ENCODE data around the gene ADNP2.

The ADNP2 gene

GRCh38 chr18:80187956-80188642 lies 79.0 kb downstream of the ADNP2 start:
- FAIRE-seq, result no peak
- no peak for TF ChIP-seq POLR2AphosphoS5 (IDR thresholded peaks at IDR 0.05; ENCODE audit: low read depth, low read length)
- TF ChIP-seq POLR2A (IDR thresholded peaks at IDR 0.05; ENCODE audit: low read depth, low read length), result no peak
- no peak for TF ChIP-seq TAF1 (IDR thresholded peaks at IDR 0.05; ENCODE audit: borderline replicate concordance, low read depth, low read length)
- no peak for DNase-seq (ENCODE audit: insufficient read length)

GRCh38 chr18:80188643-80189530 lies 79.8 kb downstream of the ADNP2 start:
- no peak for FAIRE-seq
- TF ChIP-seq POLR2A (IDR thresholded peaks at IDR 0.05; ENCODE audit: low read depth, low read length) (no peak), POLR2AphosphoS5 (IDR thresholded peaks at IDR 0.05; ENCODE audit: low read depth, low read length) (no peak), TAF1 (IDR thresholded peaks at IDR 0.05; ENCODE audit: borderline replicate concordance, low read depth, low read length) (no peak)
- no peak for DNase-seq (ENCODE audit: insufficient read length)

GRCh38 chr18:80189531-80189865 lies 80.4 kb downstream of the ADNP2 start:
- TF ChIP-seq POLR2A (IDR thresholded peaks at IDR 0.05; ENCODE audit: low read depth, low read length) (no peak), TAF1 (IDR thresholded peaks at IDR 0.05; ENCODE audit: borderline replicate concordance, low read depth, low read length) (no peak), POLR2AphosphoS5 (IDR thresholded peaks at IDR 0.05; ENCODE audit: low read depth, low read length) (no peak)
- no peak for DNase-seq (ENCODE audit: insufficient read length)
- peak; percentile 30 for FAIRE-seq
